Left ventricle myocardium inferior (tissue), 1 donor: ENCODE measurements around the gene UCKL1. TPM values are rescaled to one million over a fixed set of nuclear protein-coding genes. Genes with fewer than 3 reads are reported as not detected.
"Not testable (repeated sequence)": the region's sequence is repeated elsewhere in the genome, so short reads cannot be mapped to it uniquely, and the experiment has no call there.

Source experiments
- DNase-seq: peaks from one replicate; pipeline ENCODE4 v3.0.0-alpha.2; 2020
- H3K27ac ChIP-seq: fragments of 200-600 bp; replicated peaks from 2 replicates; pipeline ENCODE4 v1.8.0; 2021
- H3K27me3 ChIP-seq: fragments of 200-600 bp; 2 replicates; pipeline ENCODE4 v1.8.0; 2021; ENCODE audit warnings: low read depth
- H3K36me3 ChIP-seq: fragments of 200-600 bp; 2 replicates; pipeline ENCODE4 v1.8.0; 2021
- H3K4me1 ChIP-seq: fragments of 200-600 bp; 2 replicates; pipeline ENCODE4 v1.8.0; 2021
- H3K4me3 ChIP-seq: fragments of 200-600 bp; 2 replicates; pipeline ENCODE4 v1.8.0; 2021; ENCODE audit warnings: mild to moderate bottlenecking, moderate library complexity
- H3K9me3 ChIP-seq: fragments of 200-600 bp; replicated peaks from 2 replicates; pipeline ENCODE4 v1.8.0; 2021
- CTCF ChIP-seq: fragments of 200-600 bp; IDR thresholded peaks from 2 replicates; pipeline ENCODE4 v1.8.0; 2021; ENCODE audit warnings: antibody characterized with exemption, mild to moderate bottlenecking, borderline replicate concordance
- intact Hi-C: fragments of 100-400 bp; cut with micrococcal nuclease; formaldehyde crosslinking; loops from one replicate; pipeline ENCODE4 v1.11.0; 2022
- total RNA-seq: library from RNA; stranded (reverse); fragmentation: NEBNext Ultra II Directional; extraction: Animal tissue kit (Norgen Biotek cat#: 25700); gene quantifications from one replicate; pipeline ENCODE4 v1.2.1, GENCODE V29; 2021
- donor health status: DM: no; HTN: yes; CAD: no; lungs with severe emphysema.

Gene UCKL1
- total RNA-seq, 1 donor from 2014 or later = 41.0 TPM

- H3K9me3 ChIP-seq = no peaks in the 10 kb centered on the region
- H3K4me1 ChIP-seq = peaks cover 4% of the 10 kb centered on the region
- TF ChIP-seq CTCF = no peak
- peaks cover 61% of the 10 kb centered on the region for H3K36me3 ChIP-seq
- H3K4me3 ChIP-seq = no peak overlapping the region
- no peak overlapping the region for H3K27ac ChIP-seq
- no peaks in the 10 kb centered on the region for H3K27me3 ChIP-seq
- intact Hi-C loops = no loop called here
- DNase-seq = peak; percentile 16
These were observed 6.5 kb upstream of the UCKL1 start for GRCh38 chr20:63962426-63963347.

GRCh38 chr20:63961664-63962425 is 5.6 kb upstream of the UCKL1 start:
- TF ChIP-seq CTCF = no peak
- Histone ChIP-seq H3K4me3 (no peak overlapping the region), H3K27ac (no peak overlapping the region), H3K27me3 (no peaks in the 10 kb centered on the region), H3K36me3 (peaks cover 56% of the 10 kb centered on the region), H3K9me3 (no peaks in the 10 kb centered on the region), H3K4me1 (peaks cover 12% of the 10 kb centered on the region)
- DNase-seq = peak; percentile 13
- intact Hi-C loops = no loop called here

DNA sequence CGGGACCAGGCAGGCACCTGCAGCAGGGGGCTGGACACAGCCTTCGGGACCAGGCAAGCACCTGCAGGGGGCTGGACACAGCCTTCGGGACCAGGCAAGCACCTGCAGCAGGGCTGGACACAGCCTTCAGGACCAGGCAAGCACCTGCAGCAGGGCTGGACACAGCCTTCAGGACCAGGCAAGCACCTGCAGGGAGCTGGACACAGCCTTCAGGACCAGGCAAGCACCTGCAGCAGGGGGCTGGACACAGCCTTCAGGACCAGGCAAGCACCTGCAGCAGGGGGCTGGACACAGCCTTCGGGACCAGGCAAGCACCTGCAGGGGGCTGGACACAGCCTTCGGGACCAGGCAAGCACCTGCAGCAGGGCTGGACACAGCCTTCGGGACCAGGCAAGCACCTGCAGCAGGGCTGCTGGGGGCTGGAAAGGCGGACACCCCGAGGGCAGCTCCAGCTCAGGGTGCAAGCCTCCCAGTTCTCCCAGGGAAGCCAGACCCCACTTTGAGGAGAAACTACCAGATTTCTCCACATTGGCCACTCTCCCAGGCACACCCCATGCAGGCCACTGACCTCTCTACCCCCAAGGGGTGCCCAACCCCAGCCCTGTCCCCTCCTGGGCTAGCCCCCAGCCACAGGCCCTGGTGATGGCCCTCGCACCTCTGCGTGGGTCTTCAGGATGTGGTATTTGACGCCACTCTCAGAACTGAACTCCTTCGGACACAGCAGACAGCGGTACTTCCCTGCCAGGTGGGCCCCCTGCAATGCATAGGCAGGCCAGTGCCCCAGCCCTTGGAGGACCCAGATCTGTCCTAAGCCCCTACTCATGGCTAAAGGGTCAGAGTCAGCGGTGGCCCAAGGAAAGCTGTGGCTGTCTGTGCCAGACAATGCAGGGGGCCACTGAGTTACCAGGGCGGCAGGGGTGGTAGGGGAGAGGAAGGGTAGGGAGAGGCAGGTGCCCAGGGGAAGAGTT is 4.7 kb upstream of the UCKL1 start:
- H3K27me3 ChIP-seq, DNase-seq, H3K4me3 ChIP-seq, intact Hi-C loops, H3K27ac ChIP-seq, H3K9me3 ChIP-seq: not testable (repeated sequence)
- Histone ChIP-seq H3K4me1 (peaks cover 18% of the 10 kb centered on the region), H3K36me3 (peaks cover 47% of the 10 kb centered on the region)

DNA sequence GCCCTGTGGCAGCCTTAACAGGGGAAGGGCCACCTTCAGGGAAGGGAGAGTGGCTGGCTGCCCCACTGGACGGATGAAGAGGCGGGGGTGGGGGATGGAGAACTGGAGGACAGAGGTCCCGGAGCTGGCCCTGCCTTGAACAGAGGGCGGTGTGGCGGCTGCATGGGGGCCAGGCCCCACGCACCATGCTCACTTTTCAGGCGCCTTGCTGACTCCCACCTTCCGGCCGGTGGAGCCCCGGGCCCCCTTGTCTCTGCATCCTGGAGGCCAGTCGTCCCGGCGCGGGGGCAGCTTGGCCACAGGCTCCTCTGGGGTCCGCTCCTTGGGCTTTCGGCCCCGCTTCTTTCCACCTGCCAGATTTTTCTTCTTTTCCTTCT is 3.5 kb upstream of the UCKL1 start:
- Histone ChIP-seq H3K4me3 (no peak overlapping the region), H3K36me3 (peaks cover 47% of the 10 kb centered on the region), H3K27me3 (no peaks in the 10 kb centered on the region), H3K4me1 (peaks cover 30% of the 10 kb centered on the region), H3K27ac (no peak overlapping the region), H3K9me3 (no peaks in the 10 kb centered on the region)
- no peak for TF ChIP-seq CTCF
- intact Hi-C loops = no loop called here
- DNase-seq = no peak

DNA sequence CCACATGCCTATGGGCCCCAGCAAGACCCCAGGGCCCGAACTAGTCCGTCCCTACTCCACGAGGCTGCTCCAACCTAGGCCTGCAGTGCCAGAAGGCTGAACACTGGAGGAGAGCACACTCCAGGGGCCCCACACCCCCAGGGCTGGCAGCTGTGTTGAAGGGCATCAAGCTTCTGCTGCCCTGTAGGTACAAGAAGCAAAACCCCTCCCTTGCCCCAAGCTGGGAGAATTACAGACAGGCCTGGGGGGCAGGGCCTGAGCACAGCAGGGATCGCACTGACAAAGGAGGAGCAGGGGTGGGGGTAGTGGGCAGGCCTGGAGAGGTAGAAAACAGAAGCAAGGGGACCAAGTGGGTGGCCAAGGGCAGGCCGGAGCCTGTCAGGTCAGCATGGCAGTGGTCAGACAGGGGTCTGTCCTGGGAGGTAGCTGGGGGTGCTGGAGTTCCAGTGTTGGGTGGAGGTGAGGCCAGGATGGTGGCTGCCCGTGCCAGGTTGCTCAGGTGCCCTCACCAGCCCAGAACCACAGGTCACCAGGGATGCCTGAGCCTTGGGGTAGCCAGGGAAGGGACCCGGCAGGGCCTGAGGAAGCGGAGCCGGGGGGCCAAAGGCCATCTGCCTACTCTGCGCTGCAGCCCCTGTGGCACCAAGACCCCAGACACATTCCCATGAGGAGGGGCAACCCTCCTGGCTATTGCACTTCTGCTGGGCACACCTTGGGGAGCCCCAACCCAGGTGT is 2.9 kb upstream of the UCKL1 start:
- H3K27ac ChIP-seq = no peak overlapping the region
- peaks cover 42% of the 10 kb centered on the region for H3K36me3 ChIP-seq
- peaks cover 36% of the 10 kb centered on the region for H3K4me1 ChIP-seq
- no peaks in the 10 kb centered on the region for H3K27me3 ChIP-seq
- no peak for DNase-seq
- intact Hi-C loops = no loop called here
- H3K4me3 ChIP-seq = no peak overlapping the region
- no peak for TF ChIP-seq CTCF
- no peaks in the 10 kb centered on the region for H3K9me3 ChIP-seq
